ENCODE data around the gene DNAJB8.

The DNAJB8 gene

DNA sequence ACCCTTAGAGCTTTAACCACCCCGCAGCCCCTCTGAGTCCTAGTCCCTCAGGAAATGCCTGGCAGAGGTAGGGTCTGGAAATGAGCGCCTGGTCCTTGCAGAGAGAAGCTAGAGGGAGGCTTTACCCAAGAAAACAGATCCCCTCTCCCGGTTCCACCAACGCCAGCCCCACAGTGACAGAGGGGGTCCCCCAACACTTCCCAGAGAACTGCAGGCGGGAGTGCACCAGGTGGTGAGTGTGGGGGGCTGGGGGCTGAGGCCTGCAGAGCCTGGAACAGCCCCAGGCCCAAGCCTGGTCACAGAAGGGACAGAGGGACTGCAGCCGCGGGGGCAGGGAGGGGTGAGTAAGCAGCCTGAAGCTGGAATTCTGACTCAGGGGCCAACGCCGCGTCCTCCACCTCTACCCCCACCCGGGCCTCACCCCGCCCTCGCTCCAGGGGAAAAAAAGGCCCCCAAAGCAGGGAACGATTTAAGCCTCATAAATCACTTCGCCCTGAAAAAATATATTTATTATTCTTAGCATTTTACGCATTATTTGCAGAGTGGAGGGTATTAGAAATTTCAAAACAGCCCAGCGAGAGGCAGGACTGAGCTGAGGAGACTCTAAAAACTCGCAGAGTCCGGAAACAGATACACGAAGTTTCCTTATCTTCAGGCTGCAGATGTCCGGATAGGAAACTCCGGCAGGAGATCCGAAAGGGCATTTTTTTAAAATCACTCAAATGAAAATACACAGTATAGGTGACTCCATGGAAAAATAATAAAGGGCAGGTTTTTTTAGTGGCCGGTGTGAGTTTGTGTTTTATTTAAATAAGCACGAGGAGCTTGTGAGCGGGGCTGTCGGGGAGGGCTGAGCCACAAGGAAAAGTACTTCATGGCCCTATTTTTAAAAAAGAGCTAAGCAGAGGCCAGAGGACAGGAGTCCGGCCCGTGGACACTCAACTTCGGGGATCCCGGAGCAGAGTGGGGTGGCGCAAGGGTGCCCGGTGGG, 16.3 kb upstream of the DNAJB8 start:
- peak; percentile 83 for DNase-seq

DNA sequence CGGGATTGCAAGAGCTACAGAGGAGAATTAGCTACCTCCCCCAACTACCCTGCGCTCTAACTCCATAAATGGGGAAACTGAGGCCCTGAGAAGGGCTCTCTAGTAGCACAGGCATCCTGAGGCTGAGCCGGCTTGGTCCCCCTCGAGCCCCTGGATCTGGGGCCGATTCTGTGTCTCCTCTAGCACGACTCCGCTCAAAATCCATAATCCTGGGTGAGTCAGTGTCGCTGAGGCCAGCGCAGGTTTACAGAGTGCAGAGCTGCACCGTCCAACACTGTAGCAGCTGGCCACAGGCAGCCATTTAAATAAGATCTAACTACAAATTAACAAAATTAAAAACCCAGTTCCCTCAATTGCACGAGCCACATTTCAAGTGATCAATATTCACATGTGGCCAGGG, 15.5 kb upstream of the DNAJB8 start:
- DNase-seq = no peak

DNA sequence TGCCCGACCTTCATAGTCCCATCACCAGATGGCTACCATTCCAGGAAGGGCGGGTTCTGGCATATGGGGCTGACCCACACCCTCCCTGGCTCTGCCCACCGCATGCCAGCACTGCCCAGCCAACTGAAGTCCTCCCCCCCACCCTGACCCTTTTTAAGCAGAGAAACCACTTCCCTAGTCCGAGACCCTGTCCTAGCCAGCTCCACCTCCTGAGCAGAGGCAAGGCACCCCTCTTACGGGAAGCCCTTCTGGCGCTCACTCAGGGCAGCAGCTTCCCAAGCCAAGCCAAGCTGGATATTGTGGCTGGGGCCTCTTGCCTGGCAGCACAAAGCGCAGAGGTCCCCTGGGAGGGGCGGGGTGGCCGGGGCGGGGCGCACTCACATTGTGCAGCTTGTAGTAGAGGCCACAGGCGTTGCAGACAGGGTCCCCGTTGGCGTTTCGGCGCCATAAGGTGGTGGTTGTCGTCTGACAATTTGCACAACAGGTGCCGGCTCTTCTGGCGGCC, 14.8 kb upstream of the DNAJB8 start:
- no peak for DNase-seq

DNA sequence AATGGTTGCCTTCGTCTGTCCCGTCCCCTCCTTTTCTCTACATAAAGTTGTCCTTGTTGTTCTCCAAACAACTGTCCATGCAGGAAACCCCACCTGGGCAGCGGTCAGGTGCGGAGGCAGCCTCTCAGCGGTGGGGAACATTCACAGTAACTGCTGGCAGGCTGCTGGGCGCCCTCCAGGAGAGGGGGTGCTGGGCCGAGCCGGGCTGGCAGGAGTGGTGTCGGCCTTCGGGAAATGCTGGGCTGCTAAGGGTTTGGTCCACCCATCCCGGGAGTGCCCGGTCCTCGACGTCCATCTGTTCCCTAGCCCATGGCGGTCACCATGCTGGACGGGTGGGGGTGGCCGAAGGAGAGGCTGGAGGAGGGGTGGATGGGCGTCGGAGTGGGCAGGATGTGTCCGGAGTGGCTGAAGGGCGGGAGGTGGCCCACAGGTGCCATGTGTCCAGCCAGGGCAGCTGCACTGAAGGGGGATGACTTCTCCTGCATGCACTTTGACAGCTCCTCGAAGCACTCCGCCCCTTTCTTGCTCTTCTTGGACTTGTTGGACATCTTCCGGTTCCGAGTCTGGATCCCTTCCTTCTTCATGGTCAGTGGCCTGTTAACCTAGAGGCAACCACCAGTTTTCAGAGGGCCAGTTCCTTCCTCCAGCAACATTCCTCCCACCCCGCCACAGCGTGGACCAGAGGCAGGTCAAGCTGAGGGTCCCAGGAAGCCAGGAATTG, 14.2 kb upstream of the DNAJB8 start:
- no peak for DNase-seq

DNA sequence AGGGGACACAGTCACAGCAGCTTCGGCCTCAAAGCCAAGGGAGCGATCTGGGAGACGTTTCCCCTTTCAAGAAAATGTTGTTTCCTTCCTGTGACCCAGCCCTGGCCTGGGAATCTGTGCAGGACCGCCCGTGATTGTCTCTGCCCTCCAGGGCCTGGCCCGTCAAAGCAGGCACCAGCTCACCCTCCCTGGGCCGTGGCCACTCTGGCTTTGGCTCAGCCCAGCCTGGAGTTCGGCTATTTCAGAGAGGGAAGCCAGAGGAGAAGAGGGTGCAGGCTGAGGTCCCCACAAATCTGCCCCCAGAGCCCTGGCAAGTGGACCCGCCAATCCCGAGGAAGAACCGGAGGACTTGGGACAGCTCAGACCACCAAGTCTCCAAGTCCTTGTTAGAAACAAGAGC, 13.6 kb upstream of the DNAJB8 start:
- DNase-seq = no peak

DNA sequence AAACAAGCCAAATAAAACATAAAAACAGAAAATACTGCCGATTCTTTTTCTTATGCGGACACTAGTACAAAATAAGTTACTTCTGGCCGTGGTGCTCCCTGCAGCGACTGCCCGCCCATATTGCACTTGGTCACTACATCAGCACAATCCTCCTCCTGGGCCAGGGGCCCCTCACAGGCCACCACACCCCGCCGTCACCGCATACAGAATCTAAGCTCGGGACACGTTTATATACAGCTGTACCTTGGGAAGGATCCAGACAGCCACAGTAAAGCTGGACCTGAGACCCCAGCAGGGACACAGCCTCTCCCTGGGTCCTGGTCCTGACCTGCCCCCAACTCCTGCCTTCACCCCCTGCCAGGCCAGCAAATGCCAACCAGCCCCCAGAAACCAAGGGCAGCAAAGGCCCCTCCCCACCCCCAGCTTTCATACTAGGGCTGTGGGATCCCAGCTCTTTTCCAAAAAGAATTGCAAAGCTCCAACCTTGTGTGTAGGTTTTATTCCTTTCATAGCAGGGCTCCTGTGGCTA, 12.9 kb upstream of the DNAJB8 start:
- DNase-seq = no peak

DNA sequence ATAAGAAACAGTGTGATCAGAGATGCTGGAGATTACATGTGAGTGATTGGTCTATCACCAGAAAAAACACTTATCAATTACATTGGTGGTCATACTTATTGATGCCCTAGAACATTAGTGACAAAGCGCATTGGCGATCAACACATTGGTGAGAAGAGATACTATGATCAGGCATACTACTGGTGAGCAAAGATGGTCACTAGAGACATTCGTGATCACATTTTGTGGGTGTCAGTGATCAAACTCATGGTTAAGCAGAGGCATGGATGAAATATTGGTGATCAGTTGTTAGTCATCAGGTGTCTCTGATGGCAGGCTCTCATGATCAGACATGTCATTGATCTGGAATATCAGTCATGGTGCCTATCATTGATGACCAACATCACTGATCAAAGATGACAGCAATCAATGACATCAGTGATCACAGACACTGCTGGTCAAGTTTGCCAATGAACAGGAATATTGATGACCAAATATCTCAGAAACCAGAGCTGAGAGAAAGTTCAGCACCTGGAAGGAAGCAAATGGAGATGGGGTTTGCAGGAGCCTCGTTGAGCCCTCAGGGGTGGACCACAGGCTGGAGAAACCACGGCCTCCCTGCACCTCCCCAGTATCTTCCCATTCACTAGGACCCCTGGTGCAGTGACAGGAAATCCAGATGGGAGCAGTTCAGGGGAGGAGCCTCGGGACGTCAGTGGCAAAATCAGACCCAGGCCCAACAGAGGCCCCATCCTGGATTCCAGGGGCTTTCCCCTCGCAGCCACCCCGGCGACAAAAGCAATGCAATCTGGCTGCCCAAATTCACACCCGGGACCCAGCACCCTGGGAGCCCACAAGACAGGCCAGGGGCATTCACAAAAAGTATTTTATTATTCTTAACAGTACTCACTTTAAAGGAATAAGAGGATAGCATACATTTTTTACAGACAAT, 12.2 kb upstream of the DNAJB8 start:
- DNase-seq = no peak

DNA sequence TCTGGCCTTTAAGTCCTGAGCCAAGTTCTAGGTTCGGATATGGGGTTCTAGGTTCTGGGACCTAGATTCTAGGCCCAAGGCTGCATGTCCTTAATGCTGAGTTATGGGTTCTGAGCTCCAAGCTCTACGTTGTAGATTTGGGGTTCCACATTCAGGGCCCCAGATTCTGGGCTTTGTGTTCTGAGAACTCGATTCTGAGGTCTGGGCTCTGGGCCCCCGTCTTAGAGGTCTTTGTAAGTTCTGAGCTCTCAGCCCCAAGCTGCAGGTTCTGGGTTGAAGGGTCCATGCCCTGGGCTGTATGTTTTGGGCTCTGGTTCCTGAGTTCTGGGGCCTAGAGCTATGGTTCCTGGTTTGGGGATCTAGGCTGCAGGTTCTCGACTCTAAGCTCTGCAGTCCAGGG, 10.0 kb upstream of the DNAJB8 start:
- no peak for DNase-seq

DNA sequence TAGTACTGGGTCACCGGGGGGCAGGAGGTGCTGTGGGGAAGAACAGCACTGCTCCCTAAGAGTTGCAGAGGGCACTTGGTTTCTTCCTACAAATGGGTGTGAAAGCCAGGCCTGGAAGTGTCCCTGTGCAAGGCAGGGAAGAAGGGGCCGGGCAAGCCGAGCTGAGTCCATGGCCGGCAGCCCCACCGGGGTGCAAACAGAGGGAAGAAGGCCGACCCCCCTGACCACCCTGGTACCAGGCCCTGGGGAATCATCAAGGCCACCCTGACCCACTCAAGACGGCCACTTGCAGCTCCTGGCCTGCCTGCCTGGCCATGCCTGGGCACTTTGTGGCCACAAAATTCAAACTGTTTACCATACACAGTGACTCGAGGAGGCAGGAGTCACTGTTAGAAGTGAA, 8.7 kb upstream of the DNAJB8 start:
- DNase-seq = no peak

DNA sequence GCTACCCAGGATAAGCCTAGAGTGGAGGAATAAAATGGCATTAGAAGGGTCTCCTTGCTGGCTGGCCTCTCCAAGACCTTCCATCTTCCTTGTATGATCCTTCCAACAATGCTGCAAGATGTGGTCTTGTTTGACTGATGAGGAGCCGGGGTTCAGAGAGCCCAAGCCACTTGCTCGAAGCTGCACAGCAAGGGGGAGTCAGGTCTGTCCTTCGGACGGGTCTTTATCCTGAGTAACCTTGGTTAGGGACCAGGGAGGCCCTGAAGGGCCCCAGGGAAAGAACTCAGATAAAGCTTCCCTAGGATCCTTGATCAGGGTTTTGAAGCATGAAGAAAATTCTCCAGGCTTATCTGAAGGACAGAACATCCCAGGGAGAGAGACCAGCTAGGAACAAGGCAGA, 7.0 kb upstream of the DNAJB8 start:
- no peak for DNase-seq

DNA sequence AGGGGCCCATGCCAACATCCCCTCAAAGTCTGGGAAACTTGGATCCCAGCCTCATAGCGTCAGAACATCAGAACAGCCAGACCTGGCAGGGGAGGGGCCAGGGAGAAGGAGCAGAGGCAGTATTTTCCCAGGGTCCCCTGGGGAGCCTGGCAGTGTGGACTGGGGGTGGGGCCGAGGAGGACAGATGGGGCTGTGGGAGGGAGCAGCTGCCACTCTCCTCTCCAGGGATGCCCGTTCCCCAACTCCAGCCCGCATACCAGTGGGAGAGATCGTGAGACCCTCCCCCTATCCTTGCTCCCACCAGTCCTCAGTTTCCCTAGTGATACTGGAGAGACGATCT, 6.5 kb upstream of the DNAJB8 start:
- DNase-seq = no peak

DNA sequence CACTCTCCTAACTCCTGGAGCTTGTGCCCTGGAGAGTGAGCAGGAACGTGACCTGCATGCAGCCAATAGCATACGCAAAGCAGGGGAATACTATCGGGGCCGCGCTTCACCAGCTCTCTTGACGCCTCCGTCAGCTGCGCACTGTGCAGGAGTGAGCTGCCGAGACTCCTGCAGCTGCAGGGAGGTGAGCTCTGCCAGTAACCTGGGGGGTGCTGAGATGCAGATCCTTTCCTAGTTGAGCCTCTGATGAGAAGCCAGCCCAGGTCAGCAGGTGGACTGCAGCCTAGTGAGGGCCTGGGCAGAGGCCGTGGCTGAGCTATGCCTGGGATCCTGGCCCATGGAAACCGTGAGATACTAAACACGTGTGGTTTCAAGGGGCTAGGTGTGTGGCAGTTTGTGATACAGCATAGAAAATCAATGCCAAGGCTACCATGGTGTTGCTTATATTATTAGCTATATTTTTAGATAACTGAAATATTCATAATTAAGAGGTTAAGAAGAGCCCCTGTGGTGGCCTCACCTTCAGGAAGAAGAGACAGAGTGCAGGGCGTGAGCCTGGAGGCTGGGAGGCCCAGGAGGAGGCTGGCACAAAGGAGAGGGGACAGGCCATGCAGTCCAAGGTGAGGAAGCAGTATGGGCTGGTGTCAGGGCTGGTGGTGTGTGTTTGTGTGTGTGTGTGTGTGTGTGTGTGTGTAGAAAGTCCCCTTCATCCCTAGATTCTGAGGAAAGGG, 5.9 kb upstream of the DNAJB8 start:
- no peak for DNase-seq

DNA sequence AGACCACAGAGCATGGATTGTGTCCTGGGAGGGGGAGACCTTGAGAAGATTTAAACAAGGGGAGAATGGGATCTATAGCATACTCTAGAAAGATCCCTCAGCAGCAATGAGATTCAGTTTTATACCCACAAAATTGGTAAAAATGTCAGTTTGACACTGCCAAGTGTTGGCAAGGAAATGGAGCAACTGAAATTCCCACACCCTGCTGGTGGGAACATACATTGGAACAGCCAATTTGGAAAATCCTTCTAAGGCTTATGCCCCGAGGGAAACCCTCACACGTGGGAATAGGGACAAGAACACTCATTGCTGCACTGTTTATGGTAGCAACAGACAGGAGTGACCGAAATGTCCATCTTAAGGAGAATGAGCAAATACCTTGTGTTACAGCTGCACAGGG, 5.0 kb upstream of the DNAJB8 start:
- DNase-seq = no peak

DNA sequence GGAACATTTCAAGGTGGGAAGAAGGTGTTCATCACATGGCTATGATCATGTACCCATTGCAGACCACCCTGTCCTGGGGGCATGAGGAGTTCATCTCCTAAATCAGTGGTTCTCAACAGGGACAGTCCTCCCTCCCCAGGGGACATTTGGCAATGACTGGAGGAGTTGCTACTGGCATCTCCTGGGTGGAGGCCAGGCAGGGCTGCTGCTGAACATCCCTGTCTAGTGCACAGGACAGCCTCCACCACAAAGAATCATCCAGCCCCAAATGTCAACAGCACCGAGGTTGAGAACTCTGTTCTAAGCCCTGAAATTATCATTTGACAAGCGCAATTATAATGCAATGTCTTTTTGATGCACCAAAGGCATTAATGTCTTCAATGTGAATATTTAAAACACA, 4.4 kb upstream of the DNAJB8 start:
- DNase-seq = no peak

DNA sequence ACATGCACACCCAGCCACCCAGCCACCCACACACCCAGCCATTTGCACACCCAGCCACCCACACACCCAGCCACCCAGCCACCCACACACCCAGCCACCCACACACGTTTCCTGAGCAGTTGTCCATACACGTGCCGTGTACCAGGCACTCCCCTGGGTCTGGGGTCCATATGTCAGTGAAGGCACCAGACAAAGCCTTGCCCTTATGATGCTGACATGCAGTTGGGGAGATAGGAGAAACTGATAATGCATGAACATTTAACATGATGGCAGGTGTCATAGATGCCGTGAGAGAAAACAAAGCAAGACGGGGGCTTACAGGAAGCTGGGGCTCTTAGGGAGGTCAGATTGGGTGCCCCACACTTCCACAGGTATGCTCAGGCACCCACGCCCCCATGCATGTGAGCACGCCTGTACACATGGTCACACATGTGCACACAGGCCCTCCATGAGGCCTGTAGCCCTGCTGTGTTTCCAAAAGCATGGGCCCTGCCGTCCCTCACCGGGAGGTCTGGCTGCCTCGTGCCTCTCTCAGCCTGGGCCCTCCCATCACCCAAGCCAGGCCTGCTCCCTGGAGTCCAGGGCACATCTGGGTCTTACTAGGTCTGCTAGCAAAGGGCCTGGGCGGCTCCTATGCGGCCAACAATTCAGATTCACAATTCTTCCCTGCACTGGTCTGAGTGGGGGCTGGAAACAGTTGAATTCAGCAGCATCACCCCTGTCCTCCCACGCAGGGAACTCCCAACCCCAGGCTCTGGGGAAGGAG, 3.6 kb upstream of the DNAJB8 start:
- no peak for DNase-seq

DNA sequence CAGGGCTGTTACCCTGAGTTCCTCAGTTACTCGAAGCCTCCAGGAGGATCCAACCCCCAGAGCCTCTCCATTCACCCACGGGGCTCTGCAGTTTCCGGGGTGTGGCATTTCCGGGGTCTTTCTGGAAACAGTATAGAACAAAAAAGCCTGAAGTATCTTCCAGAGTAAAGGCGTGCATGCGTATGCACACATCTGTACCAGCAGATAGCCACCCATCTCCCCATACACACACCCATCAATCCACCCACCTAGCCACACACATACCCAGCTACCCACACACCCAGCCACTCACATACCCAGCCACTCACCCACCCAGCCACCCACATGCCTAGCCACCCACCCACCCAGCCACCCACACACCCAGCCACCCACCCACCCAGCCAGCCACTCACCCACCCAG, 2.9 kb upstream of the DNAJB8 start:
- DNase-seq = no peak

DNA sequence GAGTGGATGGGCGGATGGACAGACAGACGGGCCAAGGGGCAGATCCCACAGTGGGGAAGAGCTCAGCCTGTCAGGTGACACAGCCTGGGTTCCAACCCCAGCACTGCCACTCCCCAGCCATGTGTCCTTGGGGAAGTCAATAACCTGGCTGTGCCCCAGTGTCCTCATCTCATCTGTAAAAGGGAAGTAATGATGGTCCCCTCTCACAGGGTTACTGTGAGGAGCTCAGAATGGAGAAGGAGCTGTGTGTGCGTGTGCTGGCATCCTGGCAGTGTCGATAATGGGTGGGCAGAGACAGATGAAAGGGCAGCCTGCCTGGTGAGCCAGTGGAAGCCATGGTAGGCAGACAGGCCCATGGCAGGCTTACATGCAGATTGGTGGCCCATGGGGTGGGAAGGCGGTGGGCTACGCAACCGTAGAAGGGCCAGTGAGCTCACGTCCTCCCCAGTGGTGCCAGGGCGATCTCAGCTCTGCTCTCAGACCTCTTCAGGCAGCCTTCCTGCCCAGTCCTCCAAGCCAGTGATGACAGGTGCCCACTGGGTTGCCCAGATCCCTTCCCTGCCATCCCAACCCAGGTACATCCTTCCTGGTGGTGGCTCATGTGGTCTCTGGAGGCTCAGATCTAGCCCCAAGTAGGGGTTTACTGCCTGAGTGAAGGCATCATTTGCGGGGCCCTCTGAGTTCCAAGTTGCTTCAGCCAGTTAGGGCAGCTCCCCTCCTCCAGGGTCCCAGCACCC, 2.3 kb upstream of the DNAJB8 start:
- no peak for DNase-seq

DNA sequence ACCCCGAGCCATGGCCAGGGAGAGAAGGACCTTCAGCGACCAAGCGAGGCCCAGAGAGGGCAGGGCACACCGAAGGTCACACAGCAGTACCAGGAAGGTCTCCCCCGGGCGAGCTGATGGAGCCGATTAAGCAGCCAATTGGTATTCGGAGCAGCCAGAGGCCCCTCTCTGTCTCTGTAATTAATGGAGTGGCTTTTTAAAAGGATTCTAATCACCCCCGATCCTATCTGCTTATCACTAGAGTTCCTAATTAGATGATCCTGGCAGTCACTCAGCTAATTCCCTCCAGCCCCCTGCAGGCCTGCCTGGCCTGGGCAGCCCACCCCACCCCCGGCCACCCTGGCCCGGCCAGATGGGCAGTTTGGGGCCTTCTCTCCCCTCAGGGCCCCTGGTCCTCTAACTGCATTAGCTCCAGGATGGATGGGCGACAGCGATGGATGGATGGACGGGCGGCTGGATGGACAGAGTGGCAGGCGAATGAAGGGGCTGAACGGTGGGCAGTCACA, 1.6 kb upstream of the DNAJB8 start:
- DNase-seq = no peak

DNA sequence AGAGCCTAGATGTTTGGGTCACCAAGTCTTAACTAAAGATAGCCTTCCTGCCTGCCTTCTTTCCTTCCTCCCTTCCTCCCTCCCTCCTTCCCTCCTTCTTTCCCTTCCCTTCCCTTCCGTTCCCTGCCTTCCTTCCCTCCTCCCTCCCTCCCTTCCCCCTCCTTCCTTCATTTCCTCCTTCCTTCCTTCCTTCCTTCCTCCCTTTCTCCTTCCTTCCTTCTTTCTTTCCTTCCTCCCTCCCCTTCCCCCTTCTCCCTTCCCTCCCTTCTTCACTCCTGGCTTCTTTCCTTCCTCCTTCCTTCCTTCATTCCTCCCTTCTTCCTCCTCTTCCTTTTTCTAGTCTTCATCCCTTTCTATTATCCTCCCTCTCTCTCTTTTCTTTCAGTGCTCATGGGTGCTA, 2.0 kb downstream of the DNAJB8 start:
- DNase-seq = no peak

DNA sequence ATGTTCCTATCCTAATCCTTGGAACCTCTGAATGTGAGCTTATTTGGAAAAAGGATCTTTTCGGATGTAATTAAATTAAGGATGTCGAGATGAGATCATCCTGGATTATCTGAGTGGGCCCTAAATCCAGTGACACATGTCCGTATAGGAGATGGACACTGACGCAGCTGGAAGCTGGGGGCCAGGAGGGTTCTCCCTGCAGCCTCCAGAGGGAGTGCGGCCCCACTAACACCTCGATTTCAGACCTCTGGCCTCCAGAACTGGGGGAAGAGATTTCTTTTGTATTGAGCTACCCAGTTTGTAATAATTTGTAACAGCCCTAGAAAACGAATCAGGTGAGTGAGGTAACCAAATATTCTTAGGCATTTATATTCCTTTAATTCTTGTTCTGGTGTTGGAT, 2.5 kb downstream of the DNAJB8 start:
- no peak for DNase-seq

All from fibroblast of skin of right quadriceps (primary cell).